K562 (cell line): Measurements from ENCODE around the gene CLDN10. TPM values are rescaled to one million over a fixed set of nuclear protein-coding genes. Genes with fewer than 3 reads are reported as not detected.

ENCODE experiments used
- ATAC-seq: fragments of 200-7000 bp; cut with Tn5 transposase; 3 replicates; pipeline ENCODE4 v1.9.1; 2020; ENCODE audit warnings: moderate library complexity
- BruUV-seq: library from RNA; stranded (reverse); fragments of 400-500 nt; replicated peaks from 2 replicates; lab custom pipeline; 2021; lab: Mats Ljungman, UMichigan
- CTCF ChIA-PET: fragments of 300-600 bp; formaldehyde crosslinking; extraction: SDS; loops from one replicate; lab custom pipeline; 2021; ENCODE audit warnings: low intra/inter-chr PET ratio; lab: Yijun Ruan, JAX
- POLR2A ChIA-PET: fragments of 300-600, 350-650 bp; sonication (Branson Sonifier 250); formaldehyde crosslinking; extraction: SDS; loops from one replicate; lab custom pipeline; 2021; ENCODE audit warnings: antibody characterized with exemption, inconsistent platforms; lab: Yijun Ruan, JAX
- DNase-seq, 4 experiments: peaks; one replicate each; pipeline versions ENCODE4 v3.0.0 to v3.0.0-alpha.2; 2011 to 2018; ENCODE audit warnings: low spot score in 3 of 4, mixed read lengths in 3 of 4; ENCODE audit errors: extremely low read depth in 1 of 4
- FAIRE-seq: peaks from 2 replicates; lab custom pipeline; 2011; peaks lifted over from hg19 to GRCh38; lab: Jason Lieb, UNC
- H2AFZ ChIP-seq: 2 replicates; pipeline ENCODE4 v1.6.0; 2011; ENCODE audit warnings: low read depth, low read length, control low read depth, inconsistent platforms
- H3K27ac ChIP-seq: fragments of 200-600 bp; 3 replicates; pipeline ENCODE4 v1.8.0; 2011; ENCODE audit warnings: low read depth, mild to moderate bottlenecking, control low read depth, inconsistent platforms, low read length, moderate library complexity, mixed read lengths; ENCODE audit errors: extremely low read depth
- H3K27me3 ChIP-seq, 2 experiments: fragments of 300-600 bp in 1 of 2; 2 replicates in 1 of 2; 3 replicates in 1 of 2; pipeline versions ENCODE4 v1.6.0 to v1.8.0; 2011; ENCODE audit warnings: inconsistent platforms in 2 of 2, low read length in 2 of 2, mild to moderate bottlenecking in 1 of 2, mixed read lengths in 1 of 2, moderate library complexity in 1 of 2; ENCODE audit not compliant: control insufficient read depth in 2 of 2, insufficient read depth in 2 of 2
- H3K36me3 ChIP-seq: fragments of 300-600 bp; 3 replicates; pipeline ENCODE4 v1.8.0; 2011; ENCODE audit warnings: mild to moderate bottlenecking, low read length, inconsistent platforms; ENCODE audit not compliant: control insufficient read depth, insufficient read depth
- H3K4me1 ChIP-seq, 2 experiments: fragments of 200-600 bp in 1 of 2; replicated peaks in 1 of 2; 2 replicates in 1 of 2; 3 replicates in 1 of 2; pipeline versions ENCODE4 v1.5.1 to v1.8.0; 2011; ENCODE audit warnings: inconsistent platforms in 2 of 2, low read length in 2 of 2, mild to moderate bottlenecking in 1 of 2, mixed read lengths in 1 of 2, moderate library complexity in 1 of 2; ENCODE audit not compliant: control insufficient read depth in 2 of 2, insufficient read depth in 2 of 2
- H3K4me2 ChIP-seq: 2 replicates; pipeline ENCODE4 v1.6.1; 2011; ENCODE audit warnings: low read length, control low read depth, inconsistent platforms, mixed read lengths; ENCODE audit not compliant: insufficient read depth
- H3K4me3 ChIP-seq: fragments of 200-600 bp; sonication (generic), shearing (Covaris generic); 2 replicates; pipeline ENCODE4 v1.5.1; 2016; ENCODE audit warnings: control low read depth, inconsistent platforms
- H3K79me2 ChIP-seq: fragments of 200-600 bp; 3 replicates; pipeline ENCODE4 v1.8.0; 2011; ENCODE audit warnings: low read length, inconsistent platforms; ENCODE audit not compliant: control insufficient read depth, insufficient read depth
- H3K9ac ChIP-seq, 2 experiments: 2 replicates each; pipeline versions ENCODE4 v1.6.0 to v1.6.1; 2011; ENCODE audit warnings: low read depth in 2 of 2, low read length in 2 of 2, control low read depth in 1 of 2, inconsistent platforms in 1 of 2, mild to moderate bottlenecking in 1 of 2, mixed read lengths in 1 of 2; ENCODE audit not compliant: insufficient read depth in 1 of 2
- H3K9me1 ChIP-seq: one replicate; pipeline ENCODE4 v1.6.0; 2011; ENCODE audit warnings: inconsistent platforms, mild to moderate bottlenecking, low read length, moderate library complexity; ENCODE audit not compliant: control insufficient read depth, insufficient read depth
- H3K9me3 ChIP-seq: replicated peaks from 2 replicates; pipeline ENCODE4 v1.5.1; 2011; ENCODE audit warnings: low read depth, low read length, inconsistent platforms; ENCODE audit not compliant: control insufficient read depth, insufficient read depth
- H4K20me1 ChIP-seq: replicated peaks from 2 replicates; pipeline ENCODE4 v1.6.1; 2011; ENCODE audit warnings: low read length, inconsistent platforms, mixed read lengths; ENCODE audit not compliant: control insufficient read depth, insufficient read depth
- CEBPZ ChIP-seq: fragments of 150-350 bp; IDR thresholded peaks from 2 replicates; pipeline ENCODE4 v1.6.1; 2014; ENCODE audit warnings: low read depth, mild to moderate bottlenecking, low read length, borderline replicate concordance
- ELF2 ChIP-seq: fragments of 250-450 bp; sonication (Bioruptor Pico); IDR thresholded peaks from 2 replicates; pipeline ENCODE4 v1.5.0; 2021; ENCODE audit warnings: mild to moderate bottlenecking
- MEIS2 ChIP-seq: fragments of 450-650 bp; IDR thresholded peaks from 2 replicates; pipeline ENCODE4 v1.6.1; 2014; ENCODE audit warnings: mild to moderate bottlenecking; ENCODE audit not compliant: partially characterized antibody
- RAD21 ChIP-seq, 2 experiments: fragments of 250-450 bp in 1 of 2; fragments of 450-650 bp in 1 of 2; sonication (Bioruptor Pico) in 1 of 2; formaldehyde crosslinking in 1 of 2; IDR thresholded peaks in 1 of 2; conservative IDR thresholded peaks in 1 of 2; 2 replicates each; pipeline versions ENCODE4 v1.4.0 to v1.8.0; 2020 to 2022; ENCODE audit warnings: mild to moderate bottlenecking in 2 of 2, moderate library complexity in 1 of 2
- RUNX1 ChIP-seq: sonication (generic); IDR thresholded peaks from 2 replicates; pipeline ENCODE4 v1.6.1; 2016; ENCODE audit warnings: antibody characterized with exemption, low read depth
- SMARCE1 ChIP-seq: fragments of 450-650 bp; IDR thresholded peaks from 2 replicates; pipeline ENCODE4 v1.7.1; 2016; ENCODE audit warnings: mild to moderate bottlenecking
- ZBTB33 ChIP-seq: sonication (generic); formaldehyde crosslinking; IDR thresholded peaks from 2 replicates; pipeline ENCODE4 v1.8.1; 2023; ENCODE audit warnings: mild to moderate bottlenecking, missing genetic modification reagents
- ZBTB49 ChIP-seq: sonication (generic); formaldehyde crosslinking; IDR thresholded peaks from 2 replicates; pipeline ENCODE4 v1.8.0; 2022; ENCODE audit warnings: missing genetic modification reagents, mild to moderate bottlenecking, borderline replicate concordance
- ZBTB8A ChIP-seq: fragments of 450-650 bp; IDR thresholded peaks from 2 replicates; pipeline ENCODE4 v1.6.1; 2018; ENCODE audit warnings: mild to moderate bottlenecking, moderate library complexity; ENCODE audit not compliant: partially characterized antibody
- ZNF395 ChIP-seq: fragments of 200-800 bp; sonication (Bioruptor generic); IDR thresholded peaks from 2 replicates; pipeline ENCODE4 v1.6.1; 2017; ENCODE audit warnings: missing genetic modification characterization, missing compliant biosample characterization
- ZNF431 ChIP-seq: sonication (generic); formaldehyde crosslinking; IDR thresholded peaks from 2 replicates; pipeline ENCODE4 v1.8.0; 2022; ENCODE audit warnings: mild to moderate bottlenecking, missing genetic modification reagents
- ZNF561 ChIP-seq: fragments of 450-650 bp; formaldehyde crosslinking; conservative IDR thresholded peaks from 2 replicates; pipeline ENCODE4 v1.4.0; 2020; ENCODE audit warnings: mild to moderate bottlenecking, moderate library complexity
- WGBS: fragments of 100-300 bp; shearing (Covaris generic); methylation state at CpG from one replicate; pipeline ENCODE4 v1.1.6; 2016; ENCODE audit warnings: low coverage, mixed read lengths; ENCODE audit not compliant: insufficient coverage; ENCODE audit errors: missing lambda C conversion rate; 5-methylcytosine and 5-hydroxymethylcytosine counted together
- in situ Hi-C: fragments of 300-500 bp; cut with MboI; formaldehyde crosslinking; loops from 4 replicates; pipeline ENCODE4 v1.15.0; 2018; ENCODE audit warnings: inconsistent platforms, mixed read lengths
- intact Hi-C: fragments of 100-400 bp; cut with micrococcal nuclease; formaldehyde crosslinking; loops from 2 replicates; pipeline ENCODE4 v1.14.2; 2022
- polyA plus RNA-seq, 8 experiments: library from polyadenylated mRNA; depleted of rRNA in 4 of 8; stranded (reverse) in 5 of 8; unstranded in 3 of 8; fragments of >200 nt; fragmentation: Nextera tagmentation in 2 of 8; fragmentation: Illumina TruSeq in 1 of 8; extraction: Ambion mirVana in 2 of 8; extraction: Trizol in 1 of 8; gene quantifications; 2 replicates each; pipeline versions ENCODE4 v1.2.1 to v1.2.3, GENCODE V29; 2011 to 2014; ENCODE audit warnings: inconsistent platforms in 1 of 8, missing spikeins in 1 of 8
- total RNA-seq, 7 experiments: library from RNA; depleted of rRNA in 6 of 7; stranded (reverse); fragments of >200 nt in 6 of 7; fragmentation: Illumina TruSeq in 2 of 7; extraction: Trizol in 2 of 7; gene quantifications; 2 replicates each; pipeline versions ENCODE4 v1.2.1 to v1.2.3, GENCODE V29; 2011 to 2021; ENCODE audit warnings: low replicate concordance in 1 of 7

The CLDN10 gene
- total and polyA plus RNA-seq, 9 of the 15 experiments (the other 6 are each of a cell fraction or from before 2014, with no cell fraction given) = not detected

DNA sequence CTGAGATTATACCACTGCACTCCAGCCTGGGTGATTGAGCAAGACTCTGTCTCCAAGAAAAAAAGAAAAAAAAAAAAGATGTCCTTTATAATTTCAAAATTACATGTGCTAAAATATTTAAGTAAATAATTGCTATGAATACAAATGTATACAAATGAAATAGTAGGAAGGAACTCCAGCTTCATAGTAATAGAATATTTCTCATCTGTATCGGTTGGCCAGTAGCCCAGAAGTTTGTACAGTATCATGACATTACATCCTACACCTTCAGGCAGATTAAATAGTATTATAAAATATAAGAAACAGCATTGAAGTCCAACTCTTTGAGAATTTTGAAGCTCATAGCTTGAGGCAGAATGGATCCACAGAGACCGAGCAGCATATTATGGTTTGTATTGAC, 36.5 kb upstream of the CLDN10 start (continued):
- no peak for TF ChIP-seq ZBTB49
- TF ChIP-seq, all 486 proteins: peak for 0

- H3K9me3 ChIP-seq = no peaks in the 10 kb centered on the region
- TF ChIP-seq ZBTB33 (CRISPR knock-in tag) = no peak
- no peak for TF ChIP-seq RUNX1
- TF ChIP-seq ZBTB8A = no peak
- no peak for TF ChIP-seq SMARCE1
- no peak for TF ChIP-seq CEBPZ
- no peak for TF ChIP-seq MEIS2
- no peak for TF ChIP-seq ZNF431 (CRISPR knock-in tag)
- no peak for TF ChIP-seq RAD21 (CRISPR knock-in tag; conservative IDR thresholded peaks at IDR 0.05 in 1 of 2, IDR thresholded peaks at IDR 0.05 in 1 of 2)
- no peak for TF ChIP-seq ELF2 (CRISPR knock-in tag)
- TF ChIP-seq ZNF395 = no peak
- TF ChIP-seq ZNF561 (CRISPR knock-in tag) = no peak
- TF ChIP-seq, all 486 proteins: peak for 0
- no peak for DNase-seq
- no peak overlapping the region for H3K4me2 ChIP-seq
- no peaks in the 10 kb centered on the region for H4K20me1 ChIP-seq
- no peaks in the 10 kb centered on the region; a peak in 1 of 5 replicates for H3K27me3 ChIP-seq
- FAIRE-seq = no peak
- no TSS peak for BruUV-seq
- no peak overlapping the region for H3K4me3 ChIP-seq
- H3K36me3 ChIP-seq = no peaks in the 10 kb centered on the region
- ChIA-PET CTCF (no interaction called here), POLR2A (no interaction called here)
- no peaks in the 10 kb centered on the region for H3K79me2 ChIP-seq
- no peak overlapping the region for H3K9ac ChIP-seq
- ATAC-seq = no peak
- H3K27ac ChIP-seq = no peak overlapping the region
- H3K9me1 ChIP-seq = no peaks in the 10 kb centered on the region
- in situ Hi-C loops (loop anchor here (25.0 kb wide), 1 partner anchor 1446 kb away; no protein-coding TSS in a partner anchor), intact Hi-C loops (no loop called here)
- H3K4me1 ChIP-seq = no peaks in the 10 kb centered on the region
- H2AFZ ChIP-seq = no peak overlapping the region
- WGBS = 0% methylated on average over 3 of the region's 3 CpGs
Measured at GRCh38 chr13:95516492-95516891, 36.0 kb upstream of the CLDN10 start.
